DND-41 (cell line): ENCODE data around the gene BICC1.

ENCODE experiments used
- CTCF ChIP-seq: IDR thresholded peaks from 2 replicates; pipeline ENCODE4 v1.5.1; 2012; ENCODE audit warnings: borderline replicate concordance, low read length, moderate library complexity, mild to moderate bottlenecking; ENCODE audit not compliant: poor library complexity, severe bottlenecking; ENCODE audit errors: extremely low read depth
- EZH2 ChIP-seq: IDR thresholded peaks from 3 replicates; pipeline ENCODE4 v1.6.1; 2012; ENCODE audit warnings: borderline replicate concordance, low read depth, mild to moderate bottlenecking, moderate library complexity, low read length, inconsistent platforms; ENCODE audit not compliant: severe bottlenecking

GRCh38 chr10:58475322-58476277 is 37.1 kb upstream of the BICC1 start:
- TF ChIP-seq CTCF = no peak
- no peak for TF ChIP-seq EZH2
